ENCODE measurements around the gene MLLT10.

The MLLT10 gene

DNA sequence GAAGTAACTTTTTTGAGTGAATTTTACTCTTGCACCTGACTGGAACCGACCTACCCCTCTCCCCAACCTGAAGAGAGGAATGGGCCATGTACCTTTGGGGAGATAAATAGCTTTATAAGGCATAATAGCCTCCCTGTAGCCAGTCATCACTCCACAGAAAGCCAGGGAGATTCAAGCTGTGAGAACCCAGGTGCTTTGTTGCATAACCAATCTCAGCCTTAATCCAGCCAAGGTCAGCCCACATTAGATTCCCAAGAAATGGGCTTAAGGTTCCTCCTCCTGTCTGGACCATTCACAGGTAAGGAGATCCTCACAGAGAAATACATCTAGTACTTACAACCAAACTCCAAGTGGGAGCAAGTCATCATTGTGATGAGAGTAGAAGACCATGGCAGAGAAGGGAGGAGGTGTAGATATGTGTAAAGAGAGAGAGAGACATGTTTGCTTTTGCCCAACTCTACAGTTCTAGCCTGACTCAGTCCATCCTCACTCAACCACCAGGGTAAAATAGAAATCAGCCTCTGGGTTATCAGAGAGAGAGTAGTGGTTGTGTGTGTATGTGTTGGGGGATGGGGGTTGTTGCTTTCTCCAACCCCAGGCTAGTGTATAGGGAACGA lies 32.2 kb upstream of the MLLT10 start:
- DNase-seq (ENCODE audit: low read depth), result no peak

DNA sequence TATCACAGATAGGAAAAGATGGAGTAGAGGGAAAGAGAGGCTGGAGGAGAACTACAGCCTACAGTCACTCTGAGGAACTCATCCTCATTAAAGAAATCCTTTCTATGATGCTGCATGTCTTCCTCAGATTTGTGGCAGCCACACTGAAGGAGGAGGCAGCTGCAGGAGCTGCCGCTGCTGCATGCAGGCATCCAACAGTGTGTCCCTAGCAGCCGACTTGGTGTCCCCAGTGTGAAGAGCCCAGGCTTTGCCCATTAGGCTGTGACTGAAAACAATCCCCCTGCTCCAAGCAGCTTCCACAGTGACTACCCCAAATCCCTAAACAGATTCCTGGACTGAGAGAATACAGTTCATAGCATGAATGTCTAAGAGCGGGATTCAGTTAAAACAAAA lies 31.7 kb upstream of the MLLT10 start:
- DNase-seq (ENCODE audit: low read depth), result no peak

DNA sequence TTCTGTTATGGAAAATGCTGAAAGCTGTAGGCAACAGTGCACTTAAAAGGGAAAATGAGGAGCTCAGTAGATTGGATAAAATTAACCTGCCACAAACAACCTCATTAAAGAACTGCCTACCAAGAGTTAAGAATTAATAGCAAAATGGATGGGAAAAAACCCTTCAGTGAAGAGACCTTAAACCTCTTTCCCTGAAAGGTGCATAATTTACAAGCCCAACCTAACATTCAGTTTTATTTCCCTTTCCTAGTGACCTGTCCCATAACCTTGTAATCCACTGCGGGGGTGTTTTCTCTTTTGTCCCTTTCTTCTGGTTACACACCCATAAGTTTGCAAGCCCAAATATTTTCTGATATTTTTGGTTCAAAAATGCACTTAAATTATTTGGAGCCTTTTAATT lies 30.5 kb upstream of the MLLT10 start:
- no peak for DNase-seq (ENCODE audit: low read depth)

DNA sequence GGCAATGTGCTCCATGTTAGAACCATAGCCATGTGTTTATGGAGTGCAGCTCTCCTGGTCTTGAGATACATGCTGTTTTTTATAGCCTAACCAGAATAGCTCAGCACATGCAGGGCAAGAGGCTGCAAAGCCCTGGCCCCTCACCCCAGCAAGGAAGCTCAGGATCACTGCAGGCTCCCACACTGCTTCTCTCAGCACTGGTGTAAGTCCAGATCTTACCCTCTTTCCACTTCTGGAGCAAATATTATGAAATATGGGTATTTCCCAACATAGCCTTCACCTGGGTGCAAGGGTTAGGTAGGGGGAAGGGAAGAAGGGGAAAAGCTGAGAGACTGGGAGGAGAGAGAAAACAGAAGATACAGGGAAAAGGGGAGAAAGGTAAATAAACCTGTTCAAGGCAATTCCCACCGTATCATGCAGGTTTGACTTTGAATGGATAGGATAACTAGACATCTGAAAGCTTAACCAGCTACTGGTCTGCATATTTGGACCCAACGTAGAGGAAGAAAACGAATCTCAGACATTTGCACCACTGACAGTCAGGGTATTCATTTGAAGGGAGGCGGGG lies 28.2 kb upstream of the MLLT10 start:
- no peak for DNase-seq (ENCODE audit: low read depth)

DNA sequence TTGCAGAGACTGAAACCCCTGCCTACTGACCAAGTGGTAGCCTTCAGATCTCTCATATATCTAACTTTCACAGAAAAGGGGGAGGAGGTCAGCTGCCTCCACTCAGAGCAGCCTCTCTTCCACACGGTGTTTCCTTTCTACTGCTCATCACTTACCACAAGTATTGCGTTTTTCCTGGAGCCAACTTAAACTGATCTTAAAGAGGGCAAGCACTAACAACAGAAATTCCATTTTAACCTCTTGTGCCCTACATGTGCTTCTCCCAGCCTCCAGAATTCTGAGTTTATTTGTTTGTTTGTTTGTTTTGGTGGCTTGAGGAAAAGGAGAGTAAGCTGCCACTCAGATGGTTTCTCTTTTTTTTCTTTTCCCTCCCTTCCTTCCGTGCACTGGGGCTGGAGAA lies 27.7 kb upstream of the MLLT10 start:
- DNase-seq (ENCODE audit: low read depth), result no peak

DNA sequence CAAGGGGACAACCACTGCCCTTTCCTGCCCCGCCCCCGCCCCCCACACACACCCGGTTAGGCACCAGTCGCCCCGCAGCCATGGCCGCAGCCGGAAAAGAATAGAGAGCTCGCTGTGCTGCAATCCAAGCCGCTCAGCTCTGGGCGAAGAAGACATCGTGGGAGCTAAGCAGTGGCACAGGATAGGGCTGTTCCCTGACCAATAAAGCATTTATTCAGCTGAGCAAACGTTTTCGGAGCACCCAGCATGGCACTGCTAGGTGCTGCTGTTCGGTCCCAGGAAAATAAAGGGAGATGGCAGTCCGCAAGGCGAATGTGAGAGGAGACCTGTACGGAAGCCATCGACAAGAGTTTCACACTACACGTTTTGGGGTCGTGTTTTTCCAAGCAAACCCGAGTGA lies 26.9 kb upstream of the MLLT10 start:
- no peak for DNase-seq (ENCODE audit: low read depth)

DNA sequence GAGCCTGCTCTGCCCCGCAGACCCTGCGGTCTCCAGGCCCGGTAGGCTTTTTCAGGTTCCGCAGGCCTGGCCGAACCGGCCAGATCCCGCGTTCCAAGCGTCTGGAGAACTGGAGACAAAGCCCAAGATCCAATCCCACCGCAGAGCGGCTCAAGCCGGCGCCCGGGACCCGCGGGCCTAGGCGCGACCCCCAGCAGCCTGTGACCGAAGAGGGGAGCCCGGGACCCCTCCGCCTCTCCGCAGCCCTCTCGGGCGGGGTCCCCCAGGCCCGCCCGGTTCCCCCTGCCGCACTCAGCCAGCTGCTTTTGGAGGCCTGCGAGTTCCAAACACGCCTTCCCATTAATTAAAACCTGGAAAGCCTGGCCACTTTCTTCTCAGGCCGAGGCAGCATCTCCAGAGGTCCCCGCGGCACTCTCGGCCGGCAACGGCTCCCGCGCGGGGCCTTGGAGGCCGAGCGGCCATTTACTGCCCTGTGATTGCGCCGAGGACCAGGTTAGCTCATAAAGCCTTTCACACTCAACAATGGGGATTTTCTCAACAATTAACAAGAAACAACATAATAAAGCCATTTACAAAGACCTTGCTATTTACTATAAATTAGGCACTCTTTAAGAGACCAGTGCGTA lies 25.2 kb upstream of the MLLT10 start:
- DNase-seq (ENCODE audit: low read depth), result no peak

DNA sequence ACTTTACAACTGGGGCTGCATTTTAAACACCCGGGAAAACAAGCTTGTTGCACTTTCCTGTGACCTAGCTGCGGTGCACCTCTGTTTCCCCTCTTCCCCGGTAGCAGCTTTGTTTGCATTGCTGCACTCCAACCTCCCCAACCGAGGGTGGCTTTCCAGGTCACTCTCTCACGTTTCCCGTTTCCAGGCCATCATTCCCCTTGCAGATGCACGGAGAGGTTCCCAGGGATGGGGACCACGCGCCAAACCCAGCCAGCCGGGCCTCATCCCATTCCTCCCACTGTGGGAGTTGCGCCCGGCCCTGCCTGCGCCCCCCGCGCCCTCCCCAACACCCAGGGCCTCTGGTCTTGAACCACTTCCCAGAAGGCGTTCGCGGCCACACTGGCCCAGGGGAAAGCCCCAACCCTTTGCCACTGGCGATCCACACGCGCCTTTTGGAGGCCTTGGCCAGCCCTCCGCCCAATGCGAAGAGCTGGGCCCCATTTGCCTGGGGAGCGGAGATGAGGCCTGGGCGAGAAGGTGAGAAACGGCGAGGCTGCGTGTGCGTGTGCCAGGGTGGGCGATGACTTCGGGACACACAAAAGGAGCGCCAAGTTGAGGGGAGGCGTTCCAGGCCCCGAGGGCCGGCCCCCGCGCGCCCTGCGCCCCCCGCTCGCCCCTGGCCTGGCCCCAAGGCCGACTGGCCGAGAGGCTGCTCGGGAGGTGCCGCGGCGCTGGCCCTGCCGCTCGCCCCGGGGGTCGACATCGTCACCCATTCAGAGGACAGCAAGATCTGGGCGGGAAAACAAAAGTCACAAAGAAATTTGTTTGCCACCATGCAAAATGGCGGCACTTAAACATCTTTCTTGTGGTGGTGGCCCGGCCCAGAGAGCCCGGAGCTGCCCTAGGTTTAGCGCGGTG lies 24.4 kb upstream of the MLLT10 start:
- DNase-seq (ENCODE audit: low read depth), result no peak

DNA sequence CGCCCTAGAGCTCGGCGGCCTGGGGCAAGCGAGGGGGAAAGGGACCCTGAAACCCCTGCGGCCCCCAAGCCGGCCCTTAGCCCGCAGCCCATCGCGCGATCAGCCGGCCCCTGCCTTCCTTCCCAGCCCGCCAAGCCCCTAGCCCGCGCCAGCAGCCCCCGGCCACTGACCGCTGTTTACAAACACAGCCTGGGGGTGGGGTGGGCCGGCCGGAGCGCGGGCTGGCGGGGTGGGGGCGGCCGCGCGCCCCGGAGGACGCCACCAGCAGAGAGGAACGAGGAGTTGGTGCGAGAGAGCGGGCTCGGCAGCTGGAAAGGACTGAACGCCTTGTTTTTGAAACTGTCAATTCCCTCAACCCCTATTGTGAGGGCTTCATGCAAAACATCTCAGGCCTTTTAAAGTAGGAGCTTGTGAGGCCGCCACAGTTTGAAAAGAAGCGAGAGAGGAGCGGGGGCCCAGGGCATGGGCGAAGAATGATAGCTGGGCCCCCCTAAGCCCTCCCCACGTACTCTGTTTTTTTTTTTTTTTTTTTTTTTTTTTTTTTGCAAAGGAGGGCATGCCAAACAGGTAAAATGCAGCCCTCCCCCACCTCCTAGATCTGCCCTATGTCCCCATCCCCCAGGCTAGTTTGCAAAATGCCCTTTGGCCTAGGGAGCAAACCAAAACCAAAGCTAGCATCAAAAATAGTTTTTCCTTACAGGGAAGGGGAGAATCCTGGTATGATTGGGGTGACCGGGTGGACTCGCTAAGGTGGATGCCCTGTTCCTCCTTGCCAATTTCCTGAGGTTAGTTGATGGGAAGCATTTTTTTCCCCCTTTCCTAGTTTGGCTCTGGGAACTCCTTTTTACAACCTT lies 23.6 kb upstream of the MLLT10 start:
- no peak for DNase-seq (ENCODE audit: low read depth)

DNA sequence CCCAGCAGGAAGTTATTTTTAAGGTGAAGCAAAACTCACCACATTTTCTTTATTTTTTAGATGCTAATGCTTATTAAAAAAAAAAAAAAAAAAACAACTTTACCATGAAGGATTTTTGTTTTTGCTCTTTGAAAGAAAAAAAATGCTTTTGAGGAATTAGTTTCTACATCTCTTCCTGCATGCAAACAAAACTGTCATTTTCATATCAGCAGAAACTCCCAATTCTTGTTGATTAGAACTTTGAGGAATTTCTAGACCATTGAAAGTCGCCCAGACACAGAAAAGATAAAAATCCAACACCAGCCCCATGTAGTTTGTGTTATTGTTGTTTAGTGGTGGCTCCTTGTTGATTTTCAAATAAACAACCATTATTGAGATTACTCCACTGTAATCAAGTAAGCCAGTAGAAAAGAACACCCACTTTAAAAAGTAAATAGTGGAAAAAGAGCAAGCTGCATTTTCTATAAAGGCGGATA lies 22.9 kb upstream of the MLLT10 start:
- DNase-seq (ENCODE audit: low read depth), result no peak

DNA sequence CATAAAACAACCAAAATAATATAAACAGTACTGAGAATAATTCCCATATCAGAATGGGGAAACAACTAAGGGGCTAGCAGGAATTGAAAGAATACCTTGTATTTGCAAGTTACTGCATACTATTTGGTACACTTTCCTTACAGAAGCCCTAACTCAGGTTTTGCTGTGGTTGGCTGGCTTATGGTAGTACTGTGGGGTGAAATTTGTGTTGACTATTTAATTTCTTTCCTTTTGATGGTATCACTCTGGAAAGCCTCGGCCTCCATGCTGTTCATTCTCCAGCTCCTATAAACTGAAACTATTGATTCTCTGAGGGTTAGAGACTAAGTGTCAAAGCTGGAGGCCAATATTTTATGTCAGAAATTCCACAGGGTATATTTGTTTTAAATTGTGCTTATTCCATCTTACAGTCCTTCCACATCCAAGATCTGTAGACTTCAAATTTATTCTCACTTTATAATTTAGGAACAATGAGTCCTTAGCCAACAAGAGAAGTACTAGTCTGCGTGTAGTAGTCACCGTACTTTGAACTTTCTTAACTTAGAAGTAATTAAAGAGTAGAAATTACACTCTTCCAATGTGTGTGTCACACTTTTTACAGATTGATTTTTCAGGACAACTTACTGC lies 22.0 kb upstream of the MLLT10 start:
- DNase-seq (ENCODE audit: low read depth), result no peak

DNA sequence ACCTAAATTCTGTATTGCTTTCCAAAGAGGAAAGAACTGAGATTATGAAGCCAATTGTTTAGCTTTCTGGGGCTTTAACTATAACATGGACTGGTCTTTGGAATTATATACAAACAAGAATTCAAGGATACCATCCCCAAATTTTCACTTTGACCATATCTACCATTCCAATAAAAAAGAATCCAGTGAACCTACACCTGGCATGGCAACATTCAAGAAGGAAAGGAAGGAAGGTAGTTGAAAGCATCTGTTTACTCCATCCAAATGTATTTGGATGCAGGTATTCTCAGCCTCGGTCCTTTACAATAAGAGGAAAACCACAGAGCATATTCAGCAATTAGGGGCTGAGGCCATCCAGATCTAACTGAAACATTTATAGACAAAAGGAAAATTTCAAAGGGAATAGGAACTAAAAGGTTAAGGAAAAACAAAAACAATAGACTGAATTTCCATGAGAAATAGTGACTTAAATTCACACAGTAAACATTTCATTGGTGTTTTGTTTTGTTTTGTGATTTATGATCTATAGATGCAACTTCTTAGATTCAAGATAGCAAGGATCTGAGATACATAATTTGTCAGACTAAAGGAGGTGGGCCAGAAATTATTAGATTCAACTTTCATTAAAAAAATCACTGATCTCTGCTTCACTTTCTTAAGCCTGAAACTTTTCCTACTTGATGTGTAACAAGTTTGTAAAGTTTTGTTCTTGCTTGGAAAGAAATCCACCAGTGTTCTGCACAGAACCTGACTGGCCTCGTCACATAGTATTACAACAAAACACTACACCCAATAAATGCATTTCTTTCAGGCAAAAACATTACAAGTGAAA lies 21.2 kb upstream of the MLLT10 start:
- no peak for DNase-seq (ENCODE audit: low read depth)

DNA sequence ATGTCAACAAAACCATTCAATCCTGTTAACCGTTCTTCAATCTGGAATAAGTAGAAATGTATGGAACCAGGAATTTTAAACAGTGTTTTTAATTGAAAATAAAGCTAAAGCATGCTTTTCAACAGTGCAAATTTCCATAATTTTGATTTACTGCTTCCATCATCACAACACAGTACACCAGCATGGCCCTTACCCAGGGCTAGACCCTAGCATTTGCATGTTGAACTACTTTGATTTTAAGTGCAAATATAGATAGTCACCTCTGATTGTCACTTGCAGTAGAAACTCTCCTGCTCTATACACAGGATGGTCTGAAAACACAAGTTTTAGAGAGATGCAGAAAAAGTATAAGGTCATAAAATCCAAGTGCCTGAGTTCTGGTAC lies 20.6 kb upstream of the MLLT10 start:
- DNase-seq (ENCODE audit: low read depth), result no peak

DNA sequence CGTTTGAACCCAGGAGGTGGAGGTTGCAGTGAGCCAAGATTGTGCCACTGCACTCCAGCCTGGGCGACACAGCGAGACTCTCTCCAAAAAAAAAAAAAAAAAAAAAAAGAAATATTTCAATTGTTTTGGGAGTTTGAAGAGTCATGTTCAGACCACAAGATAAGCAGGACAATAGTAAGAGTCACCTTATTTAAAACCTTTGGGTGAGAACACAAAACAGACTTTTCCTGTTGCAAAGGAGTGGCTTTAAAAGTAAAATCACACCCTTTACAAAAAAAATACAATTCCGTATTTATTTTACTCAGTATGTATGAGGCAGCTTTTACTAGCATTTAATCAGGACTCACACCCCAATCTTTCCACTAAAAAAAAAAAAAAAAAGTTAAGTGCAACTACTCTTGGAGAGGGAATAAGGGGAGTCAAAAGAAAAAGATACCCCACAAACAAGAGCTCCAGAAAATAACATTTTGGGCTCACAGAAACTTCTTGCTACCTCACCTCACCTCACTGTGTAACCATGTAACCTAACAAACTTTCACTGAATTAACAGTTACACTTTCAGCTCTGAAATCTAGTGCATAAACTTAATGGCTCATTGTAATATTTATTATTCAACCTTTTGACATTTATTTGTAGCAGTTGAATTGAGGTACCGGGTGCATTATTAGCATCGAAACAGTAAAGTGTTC lies 19.8 kb upstream of the MLLT10 start:
- no peak for DNase-seq (ENCODE audit: low read depth)

DNA sequence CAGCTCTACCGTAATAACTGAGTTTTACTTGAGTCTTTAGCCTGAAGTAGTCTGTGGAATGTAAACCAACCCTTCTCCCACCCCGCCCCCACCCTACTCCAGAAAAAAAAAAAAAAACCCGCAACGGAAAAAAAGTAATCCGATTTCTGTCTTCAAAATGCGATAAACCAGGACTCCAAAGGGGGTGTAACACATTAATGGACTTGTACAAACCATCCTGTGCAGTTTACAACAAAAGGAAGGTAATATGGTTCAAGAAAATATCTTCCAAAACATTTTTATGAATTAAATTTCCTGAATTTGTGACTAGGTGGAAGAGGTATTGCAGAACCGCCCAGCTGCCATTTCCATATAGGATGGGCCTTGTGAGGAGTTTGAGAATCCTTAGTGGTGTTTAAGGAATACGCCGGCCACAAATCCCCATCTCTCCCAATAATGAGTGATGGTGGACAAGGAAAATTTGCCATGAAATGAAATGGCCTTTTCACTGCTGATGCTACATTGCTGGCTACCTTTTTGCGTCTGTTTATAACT lies 19.1 kb upstream of the MLLT10 start:
- no peak for DNase-seq (ENCODE audit: low read depth)

DNA sequence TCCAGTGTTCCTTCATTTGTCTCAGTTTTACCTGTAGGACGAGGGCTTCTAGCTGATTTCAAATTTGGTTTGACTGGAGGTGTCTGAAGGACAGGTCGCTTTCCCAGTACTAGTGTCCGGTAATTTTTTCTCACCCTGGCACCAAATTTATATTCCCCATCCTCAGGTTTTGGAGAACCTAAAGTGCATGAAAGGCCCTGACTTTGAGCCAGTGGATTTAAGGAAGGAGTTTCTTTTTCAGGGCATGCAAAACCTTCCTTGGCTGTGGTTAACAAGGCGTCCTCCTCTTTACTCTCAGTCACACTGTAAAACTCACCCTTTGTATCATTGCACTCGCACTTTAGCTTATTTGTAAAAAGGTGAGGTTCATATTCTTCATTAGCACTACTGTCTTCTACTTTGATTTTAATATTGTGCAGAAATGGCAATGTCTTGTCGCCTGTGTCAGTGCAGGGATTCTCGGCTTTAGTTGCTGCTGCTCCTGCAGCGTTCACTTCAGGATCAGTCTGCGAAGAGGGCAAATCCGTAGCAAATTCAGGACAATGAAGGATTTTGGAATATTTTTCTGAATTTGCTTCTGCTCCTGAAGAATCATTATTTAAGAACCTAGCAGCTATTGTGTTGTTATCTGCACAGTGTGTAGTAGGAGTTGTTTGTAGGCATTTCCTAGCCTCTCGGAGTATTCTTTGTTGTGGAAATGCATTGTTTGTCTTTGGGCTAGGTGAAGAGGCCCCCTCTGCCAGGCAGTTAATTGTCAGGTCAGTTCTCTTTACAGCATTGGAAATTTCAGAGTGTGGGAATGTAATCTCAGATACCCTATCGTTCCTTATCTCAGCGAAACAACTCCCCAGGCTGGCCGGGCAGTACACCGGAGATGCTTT lies 18.4 kb upstream of the MLLT10 start:
- DNase-seq (ENCODE audit: low read depth), result no peak

DNA sequence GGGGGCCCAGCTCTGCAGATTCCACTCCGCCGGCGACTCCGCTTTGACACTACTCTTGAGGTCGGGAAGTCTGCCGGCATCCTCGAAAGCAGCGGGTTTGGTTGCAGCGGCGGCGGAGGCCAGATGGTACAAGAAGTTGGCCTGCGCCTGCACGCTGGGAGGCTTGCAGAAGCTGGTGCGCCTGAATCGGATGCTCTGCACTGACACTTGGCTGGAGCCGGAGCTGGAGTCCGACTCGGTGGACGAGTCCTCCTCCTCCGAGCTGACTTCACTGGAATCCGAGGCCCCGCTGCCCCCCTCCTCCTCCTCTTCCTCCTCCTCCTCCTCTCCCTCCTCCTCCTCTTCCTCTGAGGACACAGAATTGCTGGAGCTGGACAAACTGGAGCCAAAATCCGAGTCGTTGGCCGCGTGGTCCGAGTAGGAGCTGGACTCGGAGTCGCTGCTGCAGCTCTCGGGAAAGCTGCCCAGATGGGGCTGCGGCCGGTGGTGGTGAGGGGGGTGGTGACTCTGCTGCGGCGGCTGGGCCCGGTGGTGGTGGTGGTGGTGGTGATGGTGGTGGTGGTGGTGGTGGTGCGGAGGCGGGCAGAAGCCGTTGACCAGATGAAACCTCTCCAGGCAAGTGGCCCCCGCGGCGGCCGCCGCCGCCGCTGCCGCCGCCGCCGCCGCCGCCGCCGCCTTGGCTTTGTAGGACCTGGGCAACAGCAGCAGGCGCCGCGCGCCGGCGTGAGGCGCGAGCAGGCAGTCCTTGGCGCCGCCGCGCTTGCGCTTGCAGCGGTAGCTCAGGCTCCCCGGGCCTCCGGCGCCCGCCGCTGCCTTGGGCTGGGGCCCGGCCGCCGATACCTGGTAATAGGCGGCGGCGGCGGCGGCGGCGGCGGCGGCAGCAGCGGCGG lies 17.5 kb upstream of the MLLT10 start:
- peak; percentile 25 for DNase-seq (ENCODE audit: low read depth)

All from T-helper 22 cell (primary cell).